Panc1 (cell line): Measurements from ENCODE around the gene UBA52. TPM values are rescaled to one million over a fixed set of nuclear protein-coding genes. Genes with fewer than 3 reads are reported as not detected.

ENCODE experiments used
- ATAC-seq: fragments of 200-7000 bp; cut with Tn5 transposase; 2 replicates; pipeline ENCODE4 v1.9.1; 2020; ENCODE audit warnings: mild to moderate bottlenecking, moderate library complexity
- BruUV-seq: library from RNA; stranded (reverse); fragments of 400-500 nt; replicated peaks from 2 replicates; lab custom pipeline; 2021; lab: Mats Ljungman, UMichigan
- CTCF ChIA-PET: fragments of 300-600 bp; sonication (Branson Sonifier 250); formaldehyde crosslinking; loops from one replicate; lab custom pipeline; 2022; ENCODE audit warnings: antibody characterized with exemption; lab: Charles Lee
- POLR2A ChIA-PET: fragments of 300-600 bp; sonication (Branson Sonifier 250); formaldehyde crosslinking; loops from one replicate; lab custom pipeline; 2022; ENCODE audit warnings: antibody characterized with exemption; lab: Charles Lee
- DNase-seq: peaks from one replicate; pipeline ENCODE4 v3.0.0-alpha.2; 2010; ENCODE audit warnings: low read depth, low spot score
- H3K27ac ChIP-seq: 2 replicates; pipeline ENCODE4 v1.5.1; 2011; ENCODE audit warnings: mild to moderate bottlenecking, low read length, inconsistent platforms
- H3K27me3 ChIP-seq: fragments of 200-500 bp; sonication (Bioruptor generic); 2 replicates; pipeline ENCODE4 v1.6.0; 2014; ENCODE audit warnings: low read length, inconsistent platforms; ENCODE audit not compliant: control insufficient read depth, insufficient read depth
- H3K36me3 ChIP-seq: fragments of 200-500 bp; sonication (Bioruptor generic); 2 replicates; pipeline ENCODE4 v1.5.1; 2014; ENCODE audit warnings: inconsistent platforms, mild to moderate bottlenecking, low read length, moderate library complexity; ENCODE audit not compliant: control insufficient read depth, insufficient read depth
- H3K4me1 ChIP-seq: 2 replicates; pipeline ENCODE4 v1.5.1; 2011; ENCODE audit warnings: inconsistent platforms, mild to moderate bottlenecking, low read length, moderate library complexity; ENCODE audit not compliant: control insufficient read depth, insufficient read depth
- H3K4me3 ChIP-seq, 2 experiments: 2 replicates each; pipeline ENCODE4 v1.5.1; 2011 to 2012; ENCODE audit warnings: low read depth in 2 of 2, low read length in 2 of 2, mild to moderate bottlenecking in 2 of 2, inconsistent platforms in 1 of 2, moderate library complexity in 1 of 2
- H3K9me3 ChIP-seq: fragments of 200-500 bp; sonication (Bioruptor generic); 2 replicates; pipeline ENCODE4 v1.5.1; 2014; ENCODE audit warnings: low read depth, mild to moderate bottlenecking, inconsistent platforms, low read length, moderate library complexity; ENCODE audit not compliant: control insufficient read depth, insufficient read depth
- POLR2AphosphoS5 ChIP-seq: IDR thresholded peaks from 2 replicates; pipeline ENCODE4 v1.6.1; 2012; ENCODE audit warnings: mild to moderate bottlenecking, low read depth, low read length, moderate library complexity
- SIN3A ChIP-seq: IDR thresholded peaks from 2 replicates; pipeline ENCODE4 v1.6.1; 2012; ENCODE audit warnings: low read depth, mild to moderate bottlenecking, low read length, moderate library complexity, borderline replicate concordance; ENCODE audit not compliant: insufficient read depth
- TCF7L2 ChIP-seq: IDR thresholded peaks from 2 replicates; pipeline ENCODE4 v1.6.1; 2011; ENCODE audit warnings: mild to moderate bottlenecking, low read depth, low read length, inconsistent platforms
- in situ Hi-C: cut with HindIII; loops from 2 replicates; pipeline ENCODE4 v1.10.0; 2016; ENCODE audit warnings: low sequenced_read_pairs, low pct_unique_long_range_greater_than_20kb
- intact Hi-C: fragments of 100-400 bp; cut with micrococcal nuclease; formaldehyde crosslinking; loops from one replicate; pipeline ENCODE4 v1.10.0; 2022; ENCODE audit not compliant: unreplicated experiment
- total RNA-seq: library from RNA; stranded (reverse); gene quantifications from one replicate; pipeline ENCODE4 v1.2.1, GENCODE V29; 2021; ENCODE audit not compliant: unreplicated experiment
- TF ChIP-seq, protein P1 (sequence below), 2 experiments: IDR thresholded peaks; 2 replicates each; pipeline ENCODE4 v1.6.1; 2011 to 2012; ENCODE audit warnings: low read depth in 2 of 2, control low read depth in 1 of 2, low read length in 1 of 2, mild to moderate bottlenecking in 1 of 2, moderate library complexity in 1 of 2; ENCODE audit not compliant: insufficient read depth in 1 of 2
- TF ChIP-seq, protein P2 (sequence below): fragments of 450-650 bp; IDR thresholded peaks from 2 replicates; pipeline ENCODE4 v1.5.1; 2017; ENCODE audit warnings: mild to moderate bottlenecking

The UBA52 gene
- total RNA-seq, 1 experiment from 2014 or later = 907 TPM

DNA sequence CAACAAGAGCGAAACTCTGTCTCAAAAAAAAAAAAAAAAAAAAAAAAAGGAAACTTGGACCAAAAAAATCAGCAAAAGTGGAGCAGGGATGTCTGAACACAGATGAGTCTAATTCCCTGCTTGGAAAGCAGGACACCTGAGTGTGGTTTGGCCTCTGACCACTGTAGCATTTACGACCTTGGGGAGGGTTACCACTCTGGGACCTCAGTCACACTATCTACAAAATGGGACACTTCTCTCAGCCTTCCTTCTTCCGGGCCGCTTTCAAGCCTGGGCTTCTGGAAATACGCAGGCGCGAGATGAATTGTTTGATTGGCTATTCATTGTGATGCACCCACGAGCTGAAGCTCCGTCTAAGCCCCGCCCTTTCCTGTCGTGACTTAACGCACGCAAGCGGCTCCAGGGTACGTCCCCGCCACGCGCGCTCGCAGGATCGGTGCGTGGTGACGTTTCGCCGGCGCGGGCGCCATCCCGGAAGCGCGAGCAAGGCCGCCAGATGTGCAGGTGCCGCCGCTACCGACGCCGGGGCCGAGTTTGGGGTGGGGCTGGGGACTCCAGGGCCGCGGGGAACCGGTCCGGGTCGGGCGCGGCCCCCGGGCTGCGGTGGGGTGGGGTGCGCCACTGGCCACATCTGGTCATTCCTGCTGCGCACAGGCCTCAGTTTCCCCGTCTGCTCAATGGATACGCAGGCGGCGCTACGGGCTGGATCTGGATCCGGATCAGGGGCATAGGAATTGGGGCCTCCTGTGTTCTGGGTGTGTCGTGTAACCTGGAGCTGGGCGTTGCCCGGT is 14.1 kb upstream of the UBA52 start, which contains the start of gene KXD1:
Gene KXD1 (plus strand): TSS at position 460 of the 791 bp plus-strand sequence. CDS start 4,187 bp downstream, outside the sequence.
- ChIA-PET CTCF (no interaction called here), POLR2A (interaction anchor here (0.6 to 0.7 kb wide), 3 partner anchors 118 to 224 kb away, joined by 4 to 14 read pairs (median 6); no protein-coding TSS in a partner anchor)
- Histone ChIP-seq H3K9me3 (no peaks in the 10 kb centered on the region), H3K36me3 (peaks cover 5% of the 10 kb centered on the region; the same call in 1 of the 2 replicates), H3K4me1 (0 out of 2 replicates have a peak, but pooled peaks cover 5% of the 10 kb centered on the region), H3K4me3 (peak within 1 kb of the TSS; percentile 89 to 94), H3K27ac (peak within 1 kb of the TSS; percentile 96), H3K27me3 (no peaks in the 10 kb centered on the region)
- in situ Hi-C loops (no loop called here), intact Hi-C loops (no loop called here)
- DNase-seq = peak; percentile 87
- no TSS peak for BruUV-seq
- ATAC-seq = peak; percentile 99
- TF ChIP-seq POLR2AphosphoS5 (peak; percentile 82), SIN3A (peak; percentile 90; the same call in 1 of the 2 replicates)
- TF ChIP-seq, protein P1, sequence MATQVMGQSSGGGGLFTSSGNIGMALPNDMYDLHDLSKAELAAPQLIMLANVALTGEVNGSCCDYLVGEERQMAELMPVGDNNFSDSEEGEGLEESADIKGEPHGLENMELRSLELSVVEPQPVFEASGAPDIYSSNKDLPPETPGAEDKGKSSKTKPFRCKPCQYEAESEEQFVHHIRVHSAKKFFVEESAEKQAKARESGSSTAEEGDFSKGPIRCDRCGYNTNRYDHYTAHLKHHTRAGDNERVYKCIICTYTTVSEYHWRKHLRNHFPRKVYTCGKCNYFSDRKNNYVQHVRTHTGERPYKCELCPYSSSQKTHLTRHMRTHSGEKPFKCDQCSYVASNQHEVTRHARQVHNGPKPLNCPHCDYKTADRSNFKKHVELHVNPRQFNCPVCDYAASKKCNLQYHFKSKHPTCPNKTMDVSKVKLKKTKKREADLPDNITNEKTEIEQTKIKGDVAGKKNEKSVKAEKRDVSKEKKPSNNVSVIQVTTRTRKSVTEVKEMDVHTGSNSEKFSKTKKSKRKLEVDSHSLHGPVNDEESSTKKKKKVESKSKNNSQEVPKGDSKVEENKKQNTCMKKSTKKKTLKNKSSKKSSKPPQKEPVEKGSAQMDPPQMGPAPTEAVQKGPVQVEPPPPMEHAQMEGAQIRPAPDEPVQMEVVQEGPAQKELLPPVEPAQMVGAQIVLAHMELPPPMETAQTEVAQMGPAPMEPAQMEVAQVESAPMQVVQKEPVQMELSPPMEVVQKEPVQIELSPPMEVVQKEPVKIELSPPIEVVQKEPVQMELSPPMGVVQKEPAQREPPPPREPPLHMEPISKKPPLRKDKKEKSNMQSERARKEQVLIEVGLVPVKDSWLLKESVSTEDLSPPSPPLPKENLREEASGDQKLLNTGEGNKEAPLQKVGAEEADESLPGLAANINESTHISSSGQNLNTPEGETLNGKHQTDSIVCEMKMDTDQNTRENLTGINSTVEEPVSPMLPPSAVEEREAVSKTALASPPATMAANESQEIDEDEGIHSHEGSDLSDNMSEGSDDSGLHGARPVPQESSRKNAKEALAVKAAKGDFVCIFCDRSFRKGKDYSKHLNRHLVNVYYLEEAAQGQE (IDR thresholded peaks at IDR 0.05; ENCODE audit: insufficient read depth in 1 of 2, low read depth in 2 of 2, low read length in 1 of 2) = no peak

DNA sequence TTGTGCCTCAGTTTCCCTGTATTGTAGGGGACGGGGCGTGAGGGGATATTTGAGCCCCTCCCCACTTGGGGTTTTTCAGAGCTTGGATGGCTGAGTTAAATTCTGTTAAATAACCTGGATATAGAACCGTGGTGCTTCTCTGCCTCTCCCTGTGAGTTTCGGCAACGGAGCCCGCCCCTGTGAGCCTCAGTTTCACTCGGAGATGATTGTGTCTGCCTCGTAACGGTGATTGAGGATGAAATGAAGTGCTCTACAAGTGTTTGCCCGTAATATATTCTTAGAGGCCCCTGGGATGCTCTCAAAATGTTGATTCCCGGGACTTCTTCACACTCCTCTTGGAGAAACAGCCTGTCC is 13.5 kb upstream of the UBA52 start:
- DNase-seq (no peak), ATAC-seq (no peak)
- POLR2A ChIA-PET = interaction anchor here (0.6 kb wide), 2 partner anchors 15 to 224 kb away, joined by 3 to 4 read pairs; no protein-coding TSS in a partner anchor
- Histone ChIP-seq H3K27ac (peak overlapping the region; percentile 96), H3K27me3 (no peaks in the 10 kb centered on the region), H3K4me3 (peak overlapping the region; percentile 89 to 94), H3K4me1 (0 out of 2 replicates have a peak, but pooled peaks cover 5% of the 10 kb centered on the region), H3K9me3 (no peaks in the 10 kb centered on the region), H3K36me3 (peaks cover 5% of the 10 kb centered on the region; the same call in 1 of the 2 replicates)
- no TSS peak for BruUV-seq
- in situ Hi-C loops = no loop called here
- CTCF ChIA-PET = interaction anchor here (0.6 to 0.7 kb wide), 2 partner anchors 214 to 450 kb away, joined by 4 to 5 read pairs; no protein-coding TSS in a partner anchor
- TF ChIP-seq SIN3A (no peak), POLR2AphosphoS5 (no peak), TCF7L2 (no peak)
- TF ChIP-seq, protein P2, sequence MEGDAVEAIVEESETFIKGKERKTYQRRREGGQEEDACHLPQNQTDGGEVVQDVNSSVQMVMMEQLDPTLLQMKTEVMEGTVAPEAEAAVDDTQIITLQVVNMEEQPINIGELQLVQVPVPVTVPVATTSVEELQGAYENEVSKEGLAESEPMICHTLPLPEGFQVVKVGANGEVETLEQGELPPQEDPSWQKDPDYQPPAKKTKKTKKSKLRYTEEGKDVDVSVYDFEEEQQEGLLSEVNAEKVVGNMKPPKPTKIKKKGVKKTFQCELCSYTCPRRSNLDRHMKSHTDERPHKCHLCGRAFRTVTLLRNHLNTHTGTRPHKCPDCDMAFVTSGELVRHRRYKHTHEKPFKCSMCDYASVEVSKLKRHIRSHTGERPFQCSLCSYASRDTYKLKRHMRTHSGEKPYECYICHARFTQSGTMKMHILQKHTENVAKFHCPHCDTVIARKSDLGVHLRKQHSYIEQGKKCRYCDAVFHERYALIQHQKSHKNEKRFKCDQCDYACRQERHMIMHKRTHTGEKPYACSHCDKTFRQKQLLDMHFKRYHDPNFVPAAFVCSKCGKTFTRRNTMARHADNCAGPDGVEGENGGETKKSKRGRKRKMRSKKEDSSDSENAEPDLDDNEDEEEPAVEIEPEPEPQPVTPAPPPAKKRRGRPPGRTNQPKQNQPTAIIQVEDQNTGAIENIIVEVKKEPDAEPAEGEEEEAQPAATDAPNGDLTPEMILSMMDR = no peak
- TF ChIP-seq, protein P1 (IDR thresholded peaks at IDR 0.05; ENCODE audit: insufficient read depth in 1 of 2, low read depth in 2 of 2, low read length in 1 of 2) = no peak
- intact Hi-C loops = no loop called here
